ENCODE results near the gene ADAMTSL3.
"Not testable (repeated sequence)": the region's sequence is repeated elsewhere in the genome, so short reads cannot be mapped to it uniquely, and the experiment has no call there.

ADAMTSL3 gene

GRCh38 chr15:83930392-83931212, 276.7 kb downstream of the ADAMTSL3 start:
- no peak for DNase-seq

GRCh38 chr15:83935774-83936173, 281.9 kb downstream of the ADAMTSL3 start:
- DNase-seq, result no peak

DNA sequence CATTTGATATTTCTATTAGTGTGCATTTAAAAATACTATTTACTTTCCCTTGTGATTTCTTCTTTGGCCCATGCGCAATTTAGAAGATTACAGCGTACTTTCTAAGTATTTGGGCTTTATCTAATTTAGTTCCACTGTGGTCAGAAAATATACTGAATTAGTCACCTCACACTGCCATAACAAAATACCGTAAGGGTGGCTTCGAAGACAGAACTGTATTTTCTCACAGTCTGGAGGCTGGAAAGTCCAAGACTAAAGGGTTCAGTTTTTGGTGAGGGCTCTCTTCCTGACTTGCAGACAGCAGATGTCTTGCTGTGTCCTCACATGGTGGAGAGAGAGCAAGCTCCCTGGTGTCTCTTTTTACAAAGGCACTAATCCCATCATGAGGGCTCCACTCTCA, 286.2 kb downstream of the ADAMTSL3 start:
- no peak for DNase-seq

DNA sequence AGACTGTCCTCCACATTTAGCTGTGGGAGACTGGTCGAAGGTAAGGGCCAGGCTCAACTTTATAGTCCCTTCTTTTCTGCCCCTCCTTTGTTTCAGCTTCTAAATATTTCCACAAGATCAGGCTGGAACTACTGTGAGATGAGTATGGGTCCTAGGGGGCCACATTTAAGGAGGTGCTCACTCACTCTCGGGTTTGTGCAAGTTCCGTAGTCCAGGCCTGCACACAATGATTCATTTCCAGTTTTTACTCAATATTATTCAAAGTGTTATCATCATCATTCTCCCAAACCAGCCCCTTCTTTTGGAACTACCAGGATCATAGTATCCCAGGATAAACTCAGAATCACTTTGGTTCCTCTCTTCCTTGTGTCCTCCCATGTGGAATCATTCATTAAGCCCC, 289.1 kb downstream of the ADAMTSL3 start:
- DNase-seq, result no peak

DNA sequence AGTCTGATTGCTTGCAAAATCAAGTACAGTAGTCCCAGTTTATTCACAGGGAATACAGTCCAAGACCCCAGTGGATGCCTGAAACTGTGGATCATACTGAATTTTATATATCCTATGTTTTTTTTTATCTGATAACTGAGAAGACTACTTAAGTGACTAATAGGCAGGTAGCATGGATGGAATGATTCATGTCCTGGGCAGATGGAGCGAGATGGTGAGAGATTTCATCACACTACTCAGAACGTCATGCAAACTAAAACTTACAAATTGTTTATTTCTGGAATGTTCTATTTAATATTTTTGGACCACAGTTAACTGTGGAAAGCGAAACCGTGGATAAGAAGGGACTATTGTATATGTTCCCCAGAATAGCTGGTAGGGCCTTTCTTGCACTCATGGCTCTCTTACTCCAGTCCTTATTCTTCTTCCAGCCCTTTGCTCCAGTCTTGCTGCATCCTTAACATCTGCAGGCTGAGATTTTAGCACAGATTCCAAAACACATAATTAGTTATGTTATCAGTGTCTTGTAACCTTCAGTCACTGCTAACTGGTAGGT, 290.0 kb downstream of the ADAMTSL3 start:
- no peak for DNase-seq

GRCh38 chr15:83947156-83947555, 293.2 kb downstream of the ADAMTSL3 start:
- DNase-seq, result no peak

DNA sequence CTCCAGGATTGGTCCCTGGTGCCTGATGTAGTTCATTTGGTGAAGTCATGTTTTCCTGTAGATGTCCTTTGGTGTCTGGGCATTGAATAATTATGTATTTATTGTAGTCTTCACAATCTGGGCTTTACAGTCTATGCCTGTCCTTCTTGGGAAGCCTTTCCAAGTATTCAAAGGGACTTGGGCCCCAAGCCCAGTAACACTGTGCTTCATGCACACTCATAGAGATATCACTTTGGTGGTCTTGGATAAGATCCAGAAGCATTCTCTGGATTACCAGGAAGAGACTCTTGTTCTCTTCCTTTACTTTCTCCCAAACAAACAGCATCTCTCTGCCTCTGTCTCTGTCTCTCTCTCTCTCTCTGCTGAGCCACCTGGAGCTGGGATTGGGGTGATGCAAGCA, 300.6 kb downstream of the ADAMTSL3 start:
- DNase-seq, result no peak

GRCh38 chr15:83955806-83956265, 301.9 kb downstream of the ADAMTSL3 start:
- no peak for DNase-seq

DNA sequence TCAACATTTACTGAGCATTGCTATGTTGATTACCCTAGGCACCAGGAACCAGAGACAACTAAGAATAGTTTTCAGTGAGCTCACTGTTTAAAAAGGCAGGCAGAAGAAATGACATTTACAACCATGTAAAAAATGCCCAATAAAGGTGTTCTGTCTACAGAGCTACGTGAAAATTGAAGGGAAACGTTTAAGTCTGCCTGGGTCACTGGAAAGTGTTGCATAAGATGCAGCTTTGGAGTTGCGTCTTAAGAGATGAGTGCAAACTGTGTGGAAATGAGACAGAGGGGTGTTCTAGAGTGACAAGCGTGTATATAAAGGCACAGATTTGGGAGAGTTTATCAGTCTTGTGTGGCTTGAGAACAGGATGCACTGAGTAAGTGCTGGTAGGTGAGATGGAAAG, 303.0 kb downstream of the ADAMTSL3 start:
- no peak for DNase-seq

DNA sequence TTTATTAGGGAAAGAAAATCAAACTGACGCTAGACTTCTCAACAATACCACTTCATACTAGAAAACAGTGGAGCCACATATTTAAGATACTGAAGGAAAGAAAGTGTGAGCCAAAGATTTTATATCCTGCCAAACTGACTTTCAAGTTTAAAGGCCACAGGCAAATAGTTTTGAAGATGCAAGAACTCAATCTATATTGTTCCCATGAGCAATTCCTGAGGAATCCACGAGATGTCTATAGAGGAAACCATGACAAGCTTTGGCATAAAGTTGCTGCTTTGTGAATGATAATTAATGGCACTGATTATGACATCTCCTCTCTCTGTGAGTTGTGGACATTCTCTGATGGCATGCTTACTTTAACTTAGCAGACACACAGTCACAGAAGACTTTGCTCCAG, 305.6 kb downstream of the ADAMTSL3 start:
- no peak for DNase-seq

GRCh38 chr15:83960192-83960829, 306.4 kb downstream of the ADAMTSL3 start:
- DNase-seq, result no peak

- no peak for DNase-seq
Observed at GRCh38 chr15:83961311-83961710, 307.4 kb downstream of the ADAMTSL3 start.

- DNase-seq, result not testable (repeated sequence)
Observed at GRCh38 chr15:83964967-83965366, 311.0 kb downstream of the ADAMTSL3 start.

DNA sequence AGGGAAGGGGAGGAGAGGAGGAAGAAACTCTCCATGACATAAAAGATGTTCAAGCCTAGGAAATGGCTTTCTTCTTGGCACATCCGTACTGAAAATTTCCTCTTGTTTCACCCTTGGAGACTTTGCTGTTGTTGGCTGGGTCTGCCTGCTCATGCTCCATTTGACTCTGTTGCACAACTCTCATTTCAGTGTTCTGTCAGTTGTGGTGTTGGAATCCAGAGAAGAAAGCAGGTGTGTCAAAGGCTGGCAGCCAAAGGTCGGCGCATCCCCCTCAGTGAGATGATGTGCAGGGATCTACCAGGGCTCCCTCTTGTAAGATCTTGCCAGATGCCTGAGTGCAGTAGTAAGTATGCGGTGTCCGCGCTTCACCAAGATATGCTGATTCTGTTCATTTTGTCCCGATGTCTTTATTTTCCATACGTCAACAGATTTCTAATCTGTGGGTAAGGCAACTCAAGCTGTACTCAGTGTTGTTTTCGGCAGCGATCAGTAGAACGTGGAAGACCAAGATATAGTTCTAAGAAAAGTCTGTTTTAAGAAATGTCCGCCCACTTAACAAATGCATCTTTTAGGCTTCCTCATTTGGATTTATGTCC, 316.5 kb downstream of the ADAMTSL3 start:
- DNase-seq, result no peak

GRCh38 chr15:83971992-83972391, 318.1 kb downstream of the ADAMTSL3 start:
- DNase-seq, result no peak

GRCh38 chr15:83973816-83974215, 319.9 kb downstream of the ADAMTSL3 start:
- DNase-seq, result no peak

DNA sequence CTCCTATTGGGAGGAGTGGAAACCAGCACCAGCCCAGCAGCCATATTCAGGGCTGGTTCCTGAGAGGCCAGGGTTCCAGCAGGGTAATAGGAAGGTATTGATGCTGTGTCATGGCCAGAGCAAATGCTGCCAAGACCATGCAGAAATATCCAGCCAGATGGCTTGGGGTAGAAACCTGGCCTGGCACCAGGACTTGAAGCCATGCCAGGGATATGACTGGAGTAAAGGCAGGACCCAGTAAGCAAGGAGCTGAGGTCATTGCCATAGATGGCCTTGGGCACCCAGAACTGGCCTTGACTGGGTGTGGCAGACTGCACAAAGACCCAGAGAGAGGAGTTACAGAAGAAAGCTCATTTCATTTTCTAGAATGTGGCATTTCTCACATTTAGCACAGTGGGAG, 324.1 kb downstream of the ADAMTSL3 start:
- no peak for DNase-seq

DNA sequence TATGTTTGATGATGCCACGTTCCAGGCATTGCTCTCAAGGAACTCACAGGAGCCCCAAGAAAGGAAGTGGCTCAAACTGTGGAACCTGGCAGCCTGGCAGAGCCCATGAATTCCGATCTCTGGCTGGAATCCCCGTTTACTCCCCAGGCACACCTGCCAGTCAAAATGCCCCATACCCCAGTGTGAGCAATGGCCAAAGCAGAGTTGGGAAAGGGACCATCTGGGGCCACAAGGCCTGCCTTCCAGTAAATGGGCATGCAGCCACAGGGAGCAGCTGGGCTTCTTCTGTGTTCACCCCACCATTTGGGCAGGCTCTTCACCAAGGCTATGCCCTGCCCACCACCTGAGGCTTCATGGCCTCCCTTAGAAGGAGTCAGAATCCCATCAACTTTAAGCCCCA, 324.7 kb downstream of the ADAMTSL3 start:
- no peak for DNase-seq

- no peak for DNase-seq
Observed at GRCh38 chr15:83980637-83981036, 326.7 kb downstream of the ADAMTSL3 start.

- DNase-seq, result no peak
Observed at GRCh38 chr15:83982748-83983147, 328.8 kb downstream of the ADAMTSL3 start.

GRCh38 chr15:83983634-83984458, 329.9 kb downstream of the ADAMTSL3 start:
- DNase-seq, result no peak

DNA sequence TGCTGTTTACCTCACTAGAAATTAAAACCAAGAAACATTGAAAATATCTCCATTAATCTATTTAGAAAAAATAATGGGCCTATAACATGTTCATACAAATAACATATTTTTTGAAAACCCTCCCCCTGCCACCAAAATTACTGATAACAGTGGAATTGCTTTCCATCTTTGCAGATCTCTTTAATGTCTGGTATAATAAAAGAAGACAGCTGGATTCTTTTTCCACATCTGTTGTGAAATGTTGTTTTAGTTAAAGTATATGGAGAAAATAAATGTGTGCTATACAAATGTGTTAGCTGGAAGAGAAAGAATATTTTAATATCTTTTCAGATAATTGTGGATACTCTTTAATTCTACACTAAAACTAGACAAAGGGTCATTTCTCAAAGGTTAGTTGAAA, 330.7 kb downstream of the ADAMTSL3 start:
- DNase-seq, result no peak

DNA sequence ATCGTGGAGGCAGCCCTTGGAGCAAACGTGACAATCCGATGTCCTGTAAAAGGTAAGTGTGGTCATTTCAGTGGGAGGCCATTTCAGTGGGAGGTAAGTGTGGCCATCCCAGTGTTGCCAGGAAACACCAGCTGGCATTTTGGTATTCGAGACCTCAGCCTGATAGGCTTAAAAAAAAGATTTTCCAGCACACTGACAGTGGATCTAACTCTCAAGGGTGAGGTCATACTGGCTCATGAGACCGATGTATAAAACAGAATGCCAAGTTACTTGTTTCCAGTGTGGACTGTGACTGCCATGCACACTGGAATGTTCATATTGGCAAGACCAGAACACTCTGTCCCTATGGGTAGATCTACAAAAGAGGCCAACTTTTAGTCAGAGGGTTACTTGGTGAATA, 337.2 kb downstream of the ADAMTSL3 start:
- DNase-seq, result no peak
